Aorta (tissue), 5 donors: Measurements from ENCODE around the gene MAN2A1. TPM values are rescaled to one million over a fixed set of nuclear protein-coding genes. Genes with fewer than 3 reads are reported as not detected.

Experiments used
- ATAC-seq: fragments of 200-7000 bp; cut with Tn5 transposase; one replicate; pipeline ENCODE4 v1.9.1; 2022; ENCODE audit warnings: moderate library complexity; ENCODE audit not compliant: low FRiP score
- DNase-seq, 2 donors: peaks; one replicate each; pipeline ENCODE4 v3.0.0-alpha.2; 2020
- H3K27ac ChIP-seq, 2 donors: one replicate each; pipeline ENCODE4 v1.5.1; 2013; ENCODE audit warnings: low read length in 2 of 2, mild to moderate bottlenecking in 2 of 2, moderate library complexity in 2 of 2, control low read depth in 1 of 2, inconsistent platforms in 1 of 2, low read depth in 1 of 2
- H3K27me3 ChIP-seq, 2 donors: one replicate each; pipeline ENCODE4 v1.6.1; 2013; ENCODE audit warnings: control low read depth in 1 of 2, low read length in 1 of 2, mild to moderate bottlenecking in 1 of 2, moderate library complexity in 1 of 2; ENCODE audit not compliant: insufficient read depth in 2 of 2, control insufficient read depth in 1 of 2
- H3K36me3 ChIP-seq, 2 donors: one replicate each; pipeline ENCODE4 v1.6.1; 2013; ENCODE audit warnings: control low read depth in 1 of 2, low read length in 1 of 2, mild to moderate bottlenecking in 1 of 2; ENCODE audit not compliant: insufficient read depth in 2 of 2, control insufficient read depth in 1 of 2
- H3K4me1 ChIP-seq, 2 donors: one replicate each; pipeline ENCODE4 v1.6.1; 2013; ENCODE audit warnings: low read length in 2 of 2, control low read depth in 1 of 2, mild to moderate bottlenecking in 1 of 2, moderate library complexity in 1 of 2; ENCODE audit not compliant: insufficient read depth in 2 of 2, control insufficient read depth in 1 of 2
- H3K4me3 ChIP-seq, 2 donors: one replicate each; pipeline ENCODE4 v1.5.1; 2013; ENCODE audit warnings: low read length in 2 of 2, control low read depth in 1 of 2, mild to moderate bottlenecking in 1 of 2
- H3K9me3 ChIP-seq: one replicate; pipeline ENCODE4 v1.6.1; 2013; ENCODE audit warnings: mild to moderate bottlenecking, low read length; ENCODE audit not compliant: control insufficient read depth
- WGBS, 2 donors: extraction: QIAGEN DNeasy Blood & Tissue Kit; methylation state at CpG; one replicate each; pipeline ENCODE4 v1.1.7; 2013; 5-methylcytosine and 5-hydroxymethylcytosine counted together
- intact Hi-C, 2 donors: fragments of 100-400 bp; cut with DNase I; formaldehyde crosslinking; loops; one replicate each; pipeline versions ENCODE4 v1.14.2 to v1.15.0; 2022
- polyA plus RNA-seq, 2 donors: library from polyadenylated mRNA; stranded (reverse); fragments of 200-250 nt; gene quantifications; one replicate each; pipeline ENCODE4 v1.2.3, GENCODE V29; 2013
- total RNA-seq, 2 donors: library from RNA; stranded (reverse); fragmentation: NEBNext Ultra II Directional; extraction: Animal tissue kit (Norgen Biotek cat#: 25700); gene quantifications; one replicate each; pipeline ENCODE4 v1.2.1, GENCODE V29; 2021
- donor health status: healthy with polysubstance abuse.
- donor health status: Bipolar disorder and iron deficiency.
- donor health status: DM: no; HTN: no; CAD: no.
- donor health status: DM: no; HTN: no; CAD: no.
- donor health status: DM: yes; HTN: yes; CAD: no.

MAN2A1 gene
- total and polyA plus RNA-seq, 4 donors, result 14.5 to 69.7 (median 40.6) TPM

GRCh38 chr5:109852371-109853155 lies 162.8 kb downstream of the MAN2A1 start:
- WGBS, 2 donors, result 48 to 59% methylated on average over 1 of the region's 1 CpG
- Histone ChIP-seq H3K36me3 (peaks cover 2 to 22% of the 10 kb centered on the region in 2 donors), H3K4me3 (no peak overlapping the region), H3K4me1 (peaks cover 0 to 4% of the 10 kb centered on the region in 2 donors), H3K9me3 (peaks cover 3% of the 10 kb centered on the region), H3K27me3 (no peaks in the 10 kb centered on the region), H3K27ac (no peak overlapping the region)
- intact Hi-C loops, result no loop called here
- DNase-seq (no peak), ATAC-seq (no peak)

DNA sequence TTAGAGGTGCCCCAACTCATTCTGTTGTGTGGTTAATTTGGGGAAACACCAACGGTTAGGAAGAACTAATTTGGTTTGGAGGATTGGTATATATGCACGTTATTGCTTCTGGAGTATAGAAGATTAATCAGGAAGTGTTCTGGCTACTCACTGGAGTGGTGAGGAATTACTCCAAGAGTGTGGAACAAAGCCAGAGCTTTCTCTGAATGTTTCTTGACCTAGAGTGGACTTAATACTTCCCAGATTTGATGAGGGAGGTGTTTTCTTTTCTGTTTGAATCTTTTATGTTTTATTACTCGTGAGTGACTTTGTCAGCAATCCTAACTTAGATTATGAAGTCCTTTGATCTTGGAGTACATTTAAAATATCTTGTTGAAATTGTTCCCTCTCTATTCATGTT lies 163.7 kb downstream of the MAN2A1 start:
- peaks cover 4 to 19% of the 10 kb centered on the region in 2 donors for H3K36me3 ChIP-seq
- no peak for ATAC-seq
- no peak overlapping the region for H3K27ac ChIP-seq
- intact Hi-C loops, result no loop called here
- H3K27me3 ChIP-seq, result no peaks in the 10 kb centered on the region
- H3K4me3 ChIP-seq, result no peak overlapping the region
- H3K9me3 ChIP-seq, result peaks cover 3% of the 10 kb centered on the region
- peaks cover 0 to 4% of the 10 kb centered on the region in 2 donors for H3K4me1 ChIP-seq
- DNase-seq, result no peak
- WGBS, 2 donors, result 20 to 22% methylated on average over 3 of the region's 3 CpGs

DNA sequence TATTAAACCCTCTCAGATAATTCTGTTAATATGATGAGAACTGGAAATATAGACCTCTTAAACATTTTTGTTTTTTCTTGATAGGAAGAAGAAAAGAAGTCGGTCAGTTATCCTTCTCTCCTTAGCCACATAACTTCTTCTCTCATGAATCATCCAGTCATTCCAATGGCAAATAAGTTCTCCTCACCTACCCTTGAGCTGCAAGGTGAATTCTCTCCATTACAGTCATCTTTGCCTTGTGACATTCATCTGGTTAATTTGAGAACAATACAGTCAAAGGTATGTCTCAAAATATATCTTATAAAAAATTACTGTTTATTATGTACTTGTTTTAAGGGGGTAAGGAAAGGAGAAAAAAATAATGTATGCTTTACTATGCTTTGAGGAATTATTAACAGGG lies 165.3 kb downstream of the MAN2A1 start:
- Histone ChIP-seq H3K4me1 (peaks cover 0 to 4% of the 10 kb centered on the region in 2 donors), H3K36me3 (peaks cover 4 to 7% of the 10 kb centered on the region in 2 donors), H3K27me3 (no peaks in the 10 kb centered on the region), H3K4me3 (no peak overlapping the region), H3K9me3 (peaks cover 3% of the 10 kb centered on the region), H3K27ac (no peak overlapping the region)
- DNase-seq, result no peak
- intact Hi-C loops, result no loop called here
- no peak for ATAC-seq
- 89 to 94% methylated on average over 1 of the region's 1 CpG for WGBS, 2 donors

- ATAC-seq (no peak), DNase-seq (no peak)
- Histone ChIP-seq H3K27ac (no peak overlapping the region), H3K4me1 (peaks cover 0 to 4% of the 10 kb centered on the region in 2 donors), H3K9me3 (no peaks in the 10 kb centered on the region), H3K4me3 (no peak overlapping the region), H3K27me3 (no peaks in the 10 kb centered on the region), H3K36me3 (peaks cover 4 to 11% of the 10 kb centered on the region in 2 donors)
- intact Hi-C loops, result no loop called here
- 93 to 95% methylated on average over 8 of the region's 8 CpGs for WGBS, 2 donors
Measured at GRCh38 chr5:109857405-109858031, 167.8 kb downstream of the MAN2A1 start.

DNA sequence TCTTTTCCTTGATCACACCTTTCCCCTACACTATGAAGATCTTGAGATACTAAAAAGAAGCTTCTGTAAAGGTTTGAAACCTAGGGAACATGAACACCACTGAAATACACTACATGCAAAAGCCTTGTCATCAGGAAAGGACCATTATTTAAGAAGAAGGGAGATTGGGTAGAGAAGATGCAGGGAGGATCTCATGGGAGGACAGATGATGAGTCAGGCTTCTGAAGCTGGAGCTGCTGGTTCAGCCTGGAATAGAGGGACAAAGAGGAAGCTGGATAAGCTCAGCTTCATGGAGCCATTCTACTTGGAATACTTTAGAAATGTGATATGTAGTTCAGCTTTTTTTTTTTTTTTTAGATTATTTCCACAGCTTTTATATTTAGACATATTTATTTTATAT lies 169.8 kb downstream of the MAN2A1 start:
- H3K27ac ChIP-seq, result no peak overlapping the region
- H3K36me3 ChIP-seq, result peaks cover 5 to 11% of the 10 kb centered on the region in 2 donors
- intact Hi-C loops, result no loop called here
- ATAC-seq (no peak), DNase-seq (no peak)
- peaks cover 0 to 2% of the 10 kb centered on the region in 2 donors for H3K4me1 ChIP-seq
- H3K27me3 ChIP-seq, result no peaks in the 10 kb centered on the region
- no peak overlapping the region for H3K4me3 ChIP-seq
- no peaks in the 10 kb centered on the region for H3K9me3 ChIP-seq

DNA sequence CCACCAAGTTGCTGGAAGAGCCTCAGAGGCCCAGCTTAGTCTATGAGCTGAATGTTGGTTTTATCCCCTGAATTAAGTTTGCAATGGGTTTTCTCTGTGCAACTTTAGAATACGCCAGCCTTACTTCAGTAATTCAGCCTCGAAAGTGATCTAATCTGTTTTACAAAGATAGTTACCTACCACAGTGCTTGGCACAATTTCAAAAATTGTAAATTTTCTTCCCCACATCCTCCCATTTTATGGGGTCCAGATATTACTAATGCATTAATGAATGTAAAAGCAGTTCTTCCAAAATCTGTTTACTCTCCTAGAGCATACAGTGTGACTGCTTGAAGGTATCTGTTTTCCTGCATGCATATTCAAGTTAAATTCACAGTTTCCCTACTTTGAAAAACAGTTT lies 172.6 kb downstream of the MAN2A1 start:
- Histone ChIP-seq H3K4me1 (no peaks in the 10 kb centered on the region), H3K27ac (no peak overlapping the region), H3K36me3 (peaks cover 6 to 8% of the 10 kb centered on the region in 2 donors), H3K4me3 (no peak overlapping the region), H3K9me3 (no peaks in the 10 kb centered on the region), H3K27me3 (no peaks in the 10 kb centered on the region)
- WGBS, 2 donors, result 88 to 91% methylated on average over 2 of the region's 2 CpGs
- intact Hi-C loops, result no loop called here
- ATAC-seq (no peak), DNase-seq (no peak)

DNA sequence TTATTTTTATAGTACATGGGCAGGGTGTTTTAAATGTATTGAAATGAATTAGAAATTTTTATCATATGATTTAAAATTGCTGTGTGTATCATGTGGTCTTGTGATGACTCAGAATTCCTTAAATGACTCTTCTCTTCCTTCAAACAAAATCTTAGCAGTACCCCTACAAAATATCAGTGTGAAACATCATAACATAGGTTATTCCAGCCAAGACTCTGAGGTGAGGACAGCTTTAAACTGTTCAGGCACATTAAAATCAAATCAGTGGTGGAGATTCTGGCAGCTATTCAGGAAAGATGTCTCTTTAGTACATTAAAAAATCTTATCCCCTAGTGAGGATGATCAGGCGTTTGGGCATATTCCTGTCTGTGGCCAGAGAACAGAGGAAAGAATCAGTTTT lies 174.0 kb downstream of the MAN2A1 start:
- ATAC-seq, result no peak
- intact Hi-C loops, result no loop called here
- 84 to 87% methylated on average over 1 of the region's 1 CpG for WGBS, 2 donors
- H3K27me3 ChIP-seq, result no peaks in the 10 kb centered on the region
- H3K36me3 ChIP-seq, result peaks cover 6% of the 10 kb centered on the region in 2 donors
- H3K4me1 ChIP-seq, result no peaks in the 10 kb centered on the region
- H3K27ac ChIP-seq, result no peak overlapping the region
- no peaks in the 10 kb centered on the region for H3K9me3 ChIP-seq
- DNase-seq, result no peak
- H3K4me3 ChIP-seq, result no peak overlapping the region

GRCh38 chr5:109865637-109866036 lies 175.9 kb downstream of the MAN2A1 start:
- intact Hi-C loops, result no loop called here
- no peaks in the 10 kb centered on the region for H3K27me3 ChIP-seq
- no peaks in the 10 kb centered on the region for H3K4me1 ChIP-seq
- H3K27ac ChIP-seq, result no peak overlapping the region
- no peak for DNase-seq
- no peaks in the 10 kb centered on the region for H3K9me3 ChIP-seq
- H3K36me3 ChIP-seq, result peaks cover 6% of the 10 kb centered on the region in 2 donors
- H3K4me3 ChIP-seq, result no peak overlapping the region
- ATAC-seq, result peak; percentile 29
- 52 to 63% methylated on average over 2 of the region's 2 CpGs for WGBS, 2 donors

DNA sequence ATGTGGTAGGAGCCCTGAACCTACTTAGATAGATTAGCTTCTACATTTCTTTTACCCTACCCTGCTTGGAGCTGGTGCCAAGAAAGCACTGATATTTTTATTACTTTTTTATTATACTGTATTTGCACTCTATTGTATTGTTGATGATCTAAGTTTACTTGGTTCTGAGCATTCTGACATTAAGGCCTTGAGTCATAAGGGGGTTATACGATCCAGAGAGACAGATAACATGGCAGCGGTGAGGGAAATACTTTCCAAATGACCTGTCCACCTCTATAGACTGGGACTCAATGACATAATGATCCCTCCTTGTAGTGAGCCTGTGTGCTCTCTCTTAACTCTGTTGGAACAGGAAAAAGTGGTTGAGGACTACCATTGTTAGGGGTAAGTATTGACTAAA lies 176.3 kb downstream of the MAN2A1 start:
- intact Hi-C loops, result no loop called here
- WGBS, 2 donors, result 54 to 68% methylated on average over 2 of the region's 2 CpGs
- ATAC-seq (no peak), DNase-seq (no peak)
- Histone ChIP-seq H3K27me3 (no peaks in the 10 kb centered on the region), H3K27ac (no peak overlapping the region), H3K4me1 (no peaks in the 10 kb centered on the region), H3K36me3 (peaks cover 6% of the 10 kb centered on the region in 2 donors), H3K4me3 (no peak overlapping the region), H3K9me3 (no peaks in the 10 kb centered on the region)
